Measurements from ENCODE around the gene FHOD3.
A peak's percentile ranks its signal among the peaks of the same experiment; 100 is the strongest.
"Not testable (repeated sequence)": the region's sequence is repeated elsewhere in the genome, so short reads cannot be mapped to it uniquely, and the experiment has no call there.

Gene FHOD3

GRCh38 chr18:36352384-36352783, 54.9 kb downstream of the FHOD3 start:
- DNase-seq, result peak; percentile 21 to 30

- no peak for DNase-seq
These were observed 57.5 kb downstream of the FHOD3 start for GRCh38 chr18:36354989-36355388.

- no peak for DNase-seq
These were observed 58.0 kb downstream of the FHOD3 start for GRCh38 chr18:36355511-36355910.

- DNase-seq, result not testable (repeated sequence)
These were observed 59.2 kb downstream of the FHOD3 start for GRCh38 chr18:36356741-36357140.

- no peak for DNase-seq
These were observed 60.6 kb downstream of the FHOD3 start for GRCh38 chr18:36358141-36358540.

GRCh38 chr18:36360256-36360909, 62.9 kb downstream of the FHOD3 start:
- DNase-seq, result no peak

GRCh38 chr18:36364911-36365624, 67.6 kb downstream of the FHOD3 start:
- no peak for DNase-seq

- DNase-seq, result no peak
These were observed 68.6 kb downstream of the FHOD3 start for GRCh38 chr18:36365836-36366775.

- no peak for DNase-seq
These were observed 69.7 kb downstream of the FHOD3 start for GRCh38 chr18:36366994-36367839.

GRCh38 chr18:36368889-36369288, 71.4 kb downstream of the FHOD3 start:
- no peak for DNase-seq

GRCh38 chr18:36372903-36373311, 75.4 kb downstream of the FHOD3 start:
- peak; percentile 79 for DNase-seq

- DNase-seq, result no peak
These were observed 76.7 kb downstream of the FHOD3 start for GRCh38 chr18:36374262-36374661.

- DNase-seq, result no peak
These were observed 77.6 kb downstream of the FHOD3 start for GRCh38 chr18:36375118-36375517.

GRCh38 chr18:36376361-36376760, 78.8 kb downstream of the FHOD3 start:
- DNase-seq, result no peak

- DNase-seq, result no peak
These were observed 80.1 kb downstream of the FHOD3 start for GRCh38 chr18:36377626-36378025.

- DNase-seq, result no peak
These were observed 80.7 kb downstream of the FHOD3 start for GRCh38 chr18:36378205-36378604.

- DNase-seq, result no peak
These were observed 82.0 kb downstream of the FHOD3 start for GRCh38 chr18:36379435-36379984.

- DNase-seq, result no peak
These were observed 82.8 kb downstream of the FHOD3 start for GRCh38 chr18:36380173-36380827.

- no peak for DNase-seq
These were observed 83.6 kb downstream of the FHOD3 start for GRCh38 chr18:36381075-36381474.

- no peak for DNase-seq
These were observed 85.3 kb downstream of the FHOD3 start for GRCh38 chr18:36382854-36383253.

- no peak for DNase-seq
These were observed 88.8 kb downstream of the FHOD3 start for GRCh38 chr18:36386150-36386920.
